Trophoblast cell (in vitro differentiated cells and primary cell): Measurements from ENCODE around the gene ZNF681.

Experiments
- DNase-seq, 2 donors: peaks; one replicate each; pipeline ENCODE4 v3.0.0-alpha.2; 2016
- H2AFZ ChIP-seq: 2 replicates; pipeline ENCODE4 v1.6.1; 2013; ENCODE audit warnings: low read length, moderate library complexity, mild to moderate bottlenecking; ENCODE audit not compliant: insufficient read depth, poor library complexity
- H2AK5ac ChIP-seq: 2 replicates; pipeline ENCODE4 v1.6.1; 2013; ENCODE audit warnings: mild to moderate bottlenecking, low read length
- H2BK120ac ChIP-seq: 2 replicates; pipeline ENCODE4 v1.6.1; 2013; ENCODE audit warnings: low read length, mild to moderate bottlenecking, moderate library complexity; ENCODE audit not compliant: insufficient read depth, poor library complexity
- H2BK12ac ChIP-seq: 2 replicates; pipeline ENCODE4 v1.6.1; 2013; ENCODE audit warnings: mild to moderate bottlenecking, low read length, moderate library complexity
- H2BK5ac ChIP-seq: 2 replicates; pipeline ENCODE4 v1.6.1; 2013; ENCODE audit warnings: low read length, low read depth, moderate library complexity, mild to moderate bottlenecking; ENCODE audit not compliant: poor library complexity
- H3K14ac ChIP-seq: 2 replicates; pipeline ENCODE4 v1.6.1; 2013; ENCODE audit warnings: mild to moderate bottlenecking, low read length
- H3K18ac ChIP-seq: 2 replicates; pipeline ENCODE4 v1.6.1; 2013; ENCODE audit warnings: mild to moderate bottlenecking, low read length
- H3K23ac ChIP-seq: 2 replicates; pipeline ENCODE4 v1.6.1; 2013; ENCODE audit warnings: low read length
- H3K27ac ChIP-seq: 2 replicates; pipeline ENCODE4 v1.5.1; 2013; ENCODE audit warnings: low read depth, mild to moderate bottlenecking, inconsistent platforms, low read length, moderate library complexity
- H3K27me3 ChIP-seq: 2 replicates; pipeline ENCODE4 v1.6.1; 2013; ENCODE audit warnings: inconsistent platforms, mild to moderate bottlenecking, low read length, moderate library complexity; ENCODE audit not compliant: insufficient read depth
- H3K36me3 ChIP-seq, 2 experiments: 1 replicate in 1 of 2; 2 replicates in 1 of 2; pipeline ENCODE4 v1.6.1; 2013; ENCODE audit warnings: low read length in 2 of 2, mild to moderate bottlenecking in 2 of 2, moderate library complexity in 1 of 2; ENCODE audit not compliant: insufficient read depth in 2 of 2, control insufficient read depth in 1 of 2
- H3K4ac ChIP-seq: 2 replicates; pipeline ENCODE4 v1.6.1; 2013; ENCODE audit warnings: low read depth, mild to moderate bottlenecking, low read length, moderate library complexity
- H3K4me1 ChIP-seq, 2 experiments: 1 replicate in 1 of 2; 2 replicates in 1 of 2; pipeline ENCODE4 v1.6.1; 2013; ENCODE audit warnings: low read length in 2 of 2, mild to moderate bottlenecking in 2 of 2, moderate library complexity in 1 of 2; ENCODE audit not compliant: insufficient read depth in 2 of 2, control insufficient read depth in 1 of 2
- H3K4me2 ChIP-seq: 2 replicates; pipeline ENCODE4 v1.6.1; 2013; ENCODE audit warnings: inconsistent platforms, mild to moderate bottlenecking, low read length, moderate library complexity
- H3K4me3 ChIP-seq: 2 replicates; pipeline ENCODE4 v1.5.1; 2013; ENCODE audit warnings: mild to moderate bottlenecking, low read depth, low read length, inconsistent platforms
- H3K79me1 ChIP-seq: one replicate; pipeline ENCODE4 v1.6.1; 2013; ENCODE audit warnings: low read length
- H3K79me2 ChIP-seq: 2 replicates; pipeline ENCODE4 v1.6.1; 2013; ENCODE audit warnings: low read length, mild to moderate bottlenecking; ENCODE audit not compliant: control insufficient read depth, insufficient read depth, poor library complexity
- H3K9ac ChIP-seq: 2 replicates; pipeline ENCODE4 v1.6.1; 2013; ENCODE audit warnings: mild to moderate bottlenecking, low read length
- H3K9me3 ChIP-seq: 2 replicates; pipeline ENCODE4 v1.6.1; 2013; ENCODE audit warnings: low read depth, mild to moderate bottlenecking, control low read depth, inconsistent platforms, low read length; ENCODE audit not compliant: insufficient read depth
- H4K12ac ChIP-seq: 2 replicates; pipeline ENCODE4 v1.6.1; 2013; ENCODE audit warnings: low read depth, mild to moderate bottlenecking, low read length, moderate library complexity
- H4K8ac ChIP-seq: 2 replicates; pipeline ENCODE4 v1.6.1; 2013; ENCODE audit warnings: low read depth, mild to moderate bottlenecking, low read length, moderate library complexity
- H4K91ac ChIP-seq: one replicate; pipeline ENCODE4 v1.6.1; 2013; ENCODE audit warnings: low read depth, mild to moderate bottlenecking, low read length, moderate library complexity
- WGBS: extraction: QIAGEN DNeasy Blood & Tissue Kit; methylation state at CpG from one replicate; pipeline ENCODE4 v1.1.7; 2013; ENCODE audit warnings: missing lambda C conversion rate; ENCODE audit not compliant: insufficient read length, insufficient coverage; ENCODE audit errors: extremely low coverage; 5-methylcytosine and 5-hydroxymethylcytosine counted together

ZNF681 gene

DNA sequence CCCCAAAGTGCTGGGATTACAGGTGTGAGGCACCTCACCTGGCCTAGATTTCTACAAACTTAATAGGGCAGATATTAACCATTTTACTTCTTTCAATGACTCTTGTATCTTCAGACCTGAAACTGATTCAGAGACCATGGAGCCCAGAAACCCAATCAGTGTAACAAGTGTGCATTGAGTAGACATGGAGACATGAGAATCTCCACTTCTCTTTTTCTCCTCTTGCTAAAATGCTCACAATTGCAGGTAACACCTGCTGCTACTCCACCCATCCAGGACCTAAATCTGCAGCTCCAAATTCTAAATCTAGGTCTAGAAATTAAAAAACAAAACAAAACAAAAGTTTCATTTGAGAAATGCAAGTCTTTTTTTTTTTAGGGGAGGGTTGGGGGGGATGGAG, 42.2 kb upstream of the ZNF681 start:
- Histone ChIP-seq H2AFZ (no peak overlapping the region), H4K91ac (no peak overlapping the region), H3K36me3 (no peaks in the 10 kb centered on the region), H3K9me3 (no peaks in the 10 kb centered on the region), H2BK120ac (no peak overlapping the region), H3K4me1 (peaks cover 0 to 2% of the 10 kb centered on the region in 2 experiments), H3K27ac (no peak overlapping the region), H3K4ac (no peak overlapping the region), H3K79me2 (no peaks in the 10 kb centered on the region), H4K12ac (no peak overlapping the region), H2BK5ac (no peak overlapping the region), H3K79me1 (no peaks in the 10 kb centered on the region), H2BK12ac (no peak overlapping the region), H2AK5ac (no peak overlapping the region), H3K4me3 (no peak overlapping the region), H3K18ac (no peak overlapping the region), H3K14ac (no peak overlapping the region), H3K27me3 (no peaks in the 10 kb centered on the region), H3K4me2 (no peak overlapping the region), H3K23ac (no peak overlapping the region), H4K8ac (no peak overlapping the region), H3K9ac (no peak overlapping the region)
- no peak for DNase-seq

DNA sequence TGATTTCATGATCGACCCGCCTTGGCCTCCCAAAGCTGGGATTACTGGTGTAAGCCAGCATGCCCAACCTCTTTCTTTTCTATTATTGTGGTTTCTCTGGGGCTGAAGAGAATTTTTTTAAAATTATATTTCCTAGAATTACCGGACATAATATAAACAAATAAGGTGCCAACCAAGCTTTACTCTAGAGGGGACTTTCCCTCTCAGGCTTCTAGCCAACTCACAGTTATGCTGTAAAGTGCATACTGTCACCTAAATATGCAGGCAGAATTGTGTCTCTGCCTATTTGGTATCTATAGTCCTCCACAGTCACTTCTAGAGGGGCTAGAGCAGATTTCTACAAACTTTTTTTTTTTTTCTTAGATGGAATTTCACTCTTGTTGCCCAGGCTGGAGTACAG, 41.6 kb upstream of the ZNF681 start:
- Histone ChIP-seq H4K8ac (no peak overlapping the region), H3K9me3 (no peaks in the 10 kb centered on the region), H2BK5ac (no peak overlapping the region), H4K91ac (no peak overlapping the region), H3K23ac (no peak overlapping the region), H3K14ac (no peak overlapping the region), H3K4ac (no peak overlapping the region), H2BK120ac (no peak overlapping the region), H3K4me1 (peaks cover 0 to 2% of the 10 kb centered on the region in 2 experiments), H3K9ac (no peak overlapping the region), H3K18ac (no peak overlapping the region), H2AK5ac (no peak overlapping the region), H3K27me3 (no peaks in the 10 kb centered on the region), H3K36me3 (no peaks in the 10 kb centered on the region), H3K79me1 (no peaks in the 10 kb centered on the region), H3K4me2 (no peak overlapping the region), H3K79me2 (no peaks in the 10 kb centered on the region), H3K27ac (no peak overlapping the region), H4K12ac (no peak overlapping the region), H2BK12ac (no peak overlapping the region), H3K4me3 (no peak overlapping the region), H2AFZ (no peak overlapping the region)
- no CpG with 5 or more reads among the region's 3 CpGs for WGBS
- no peak for DNase-seq

DNA sequence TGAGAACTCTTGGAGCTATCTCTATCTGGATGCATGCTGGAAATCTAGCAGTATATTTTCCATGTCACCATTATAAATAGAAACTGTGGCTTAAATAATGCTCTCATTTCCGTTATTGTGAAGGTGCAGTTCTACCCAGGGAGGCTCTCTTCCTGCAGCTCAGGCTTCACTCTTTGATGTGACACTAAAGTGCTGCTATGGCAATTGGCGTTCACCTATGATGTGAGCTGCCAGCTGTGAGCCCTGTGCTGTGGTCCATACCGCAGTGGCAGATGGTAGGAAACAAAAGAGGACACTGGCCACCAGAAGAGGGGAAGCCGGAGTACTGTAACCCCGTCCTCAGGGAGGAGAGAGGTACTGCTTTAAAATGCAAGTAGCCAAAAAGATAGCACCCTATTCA, 40.6 kb upstream of the ZNF681 start:
- Histone ChIP-seq H3K27me3 (no peaks in the 10 kb centered on the region), H2AFZ (no peak overlapping the region), H4K8ac (no peak overlapping the region), H3K23ac (no peak overlapping the region), H3K27ac (no peak overlapping the region), H3K79me2 (no peaks in the 10 kb centered on the region), H3K18ac (no peak overlapping the region), H2BK120ac (no peak overlapping the region), H2BK12ac (no peak overlapping the region), H4K12ac (no peak overlapping the region), H3K9ac (no peak overlapping the region), H3K79me1 (no peaks in the 10 kb centered on the region), H3K14ac (no peak overlapping the region), H3K36me3 (no peaks in the 10 kb centered on the region), H4K91ac (no peak overlapping the region), H2AK5ac (no peak overlapping the region), H3K9me3 (no peaks in the 10 kb centered on the region), H3K4me2 (no peak overlapping the region), H2BK5ac (no peak overlapping the region), H3K4me3 (no peak overlapping the region), H3K4ac (no peak overlapping the region), H3K4me1 (peaks cover 0 to 2% of the 10 kb centered on the region in 2 experiments)
- WGBS: no CpG with 5 or more reads among the region's 5 CpGs
- DNase-seq: no peak

DNA sequence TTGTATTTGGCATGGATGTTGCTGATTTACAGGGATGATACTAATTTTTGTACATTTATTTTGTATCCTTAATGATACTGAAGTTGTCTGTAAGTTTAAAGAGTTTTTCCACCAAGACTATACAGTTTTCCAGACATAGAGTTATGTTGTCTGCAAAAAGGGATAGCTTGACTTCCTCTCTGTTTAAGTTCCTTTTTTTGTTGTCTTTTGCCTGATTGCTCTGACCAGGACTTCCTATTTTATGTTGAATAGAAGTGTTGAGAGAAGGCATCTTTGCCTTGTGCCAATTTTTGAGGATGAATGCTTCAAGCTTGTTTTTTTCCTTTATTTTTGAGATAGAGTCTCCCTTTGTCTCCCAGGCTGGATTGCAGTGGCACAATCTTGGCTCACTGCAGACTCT, 36.8 kb upstream of the ZNF681 start:
- Histone ChIP-seq H3K14ac (no peak overlapping the region), H2BK5ac (no peak overlapping the region), H4K8ac (no peak overlapping the region), H3K4me3 (no peak overlapping the region), H4K12ac (no peak overlapping the region), H3K4me1 (no peaks in the 10 kb centered on the region), H3K4ac (no peak overlapping the region), H2BK12ac (no peak overlapping the region), H2AFZ (no peak overlapping the region), H3K18ac (no peak overlapping the region), H3K27me3 (no peaks in the 10 kb centered on the region), H3K9ac (no peak overlapping the region), H3K4me2 (no peak overlapping the region), H3K79me1 (no peaks in the 10 kb centered on the region), H3K27ac (no peak overlapping the region), H4K91ac (no peak overlapping the region), H2BK120ac (no peak overlapping the region), H3K79me2 (no peaks in the 10 kb centered on the region), H3K9me3 (peaks cover 2% of the 10 kb centered on the region), H2AK5ac (no peak overlapping the region), H3K23ac (no peak overlapping the region), H3K36me3 (peaks cover 4 to 5% of the 10 kb centered on the region in 2 experiments)
- DNase-seq: no peak

DNA sequence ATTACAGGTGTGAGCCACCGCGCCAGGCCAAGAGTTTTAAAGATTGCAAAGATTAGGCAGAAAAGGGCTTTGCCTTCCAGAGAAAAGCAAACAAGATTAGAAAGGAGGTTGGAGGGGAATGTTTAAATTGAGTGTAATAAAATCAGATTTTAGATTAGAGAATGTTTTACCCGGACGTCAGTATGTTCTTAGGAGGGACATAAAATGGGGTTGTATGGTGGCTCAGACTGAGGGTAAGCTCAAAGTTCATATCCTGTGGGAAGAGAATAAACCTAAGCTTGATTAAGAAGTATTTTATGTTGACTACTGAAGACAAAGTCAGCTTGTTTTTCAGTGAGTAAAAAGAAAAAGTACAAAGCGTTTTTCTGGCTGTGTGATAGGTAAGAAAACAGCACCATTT, 34.1 kb upstream of the ZNF681 start:
- WGBS: no CpG with 5 or more reads among the region's 5 CpGs
- Histone ChIP-seq H3K4me1 (no peaks in the 10 kb centered on the region), H4K91ac (no peak overlapping the region), H3K18ac (no peak overlapping the region), H3K9me3 (peaks cover 4% of the 10 kb centered on the region), H4K12ac (no peak overlapping the region), H2AFZ (no peak overlapping the region), H2AK5ac (no peak overlapping the region), H3K9ac (no peak overlapping the region), H3K36me3 (peaks cover 6 to 7% of the 10 kb centered on the region in 2 experiments), H3K4ac (no peak overlapping the region), H3K79me2 (no peaks in the 10 kb centered on the region), H3K4me2 (no peak overlapping the region), H3K79me1 (no peaks in the 10 kb centered on the region), H3K4me3 (no peak overlapping the region), H2BK12ac (no peak overlapping the region), H3K27me3 (no peaks in the 10 kb centered on the region), H3K14ac (no peak overlapping the region), H3K27ac (no peak overlapping the region), H3K23ac (no peak overlapping the region), H4K8ac (no peak overlapping the region), H2BK5ac (no peak overlapping the region), H2BK120ac (no peak overlapping the region)
- peak in 1 of 2 donors; percentile 18 for DNase-seq
